IPS-11a (cell line): Measurements from ENCODE around the gene ELAVL1.

Experiments used
- H3K4me3 ChIP-seq: one replicate; pipeline ENCODE4 v1.5.1; 2013; ENCODE audit warnings: low read depth, low read length, control low read depth

Gene ELAVL1

DNA sequence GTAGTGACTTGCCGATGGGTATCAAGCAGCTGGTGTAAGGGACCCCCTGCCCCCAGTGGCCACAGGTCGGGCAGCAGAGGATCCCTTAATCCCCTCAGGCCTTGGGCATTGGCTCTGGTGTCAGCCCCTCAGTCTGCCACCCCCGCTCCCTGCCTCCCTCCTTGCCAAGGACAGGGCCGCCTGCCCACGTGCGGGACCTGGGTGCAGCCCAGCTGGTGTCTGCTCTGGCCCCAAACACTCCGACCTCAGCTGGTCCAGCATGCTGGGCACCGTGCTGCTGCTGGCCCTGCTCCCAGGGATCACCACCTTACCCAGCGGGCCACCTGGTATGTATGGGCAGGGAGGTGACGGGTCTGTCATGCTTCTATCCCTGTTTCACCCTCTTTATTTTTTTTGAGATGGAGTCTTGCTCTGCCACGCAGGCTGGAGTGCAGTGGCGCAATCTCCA lies 90.8 kb downstream of the ELAVL1 start, which contains the start of gene TGFBR3L:
Gene TGFBR3L (plus strand): TSS at position 233 of the 448 bp plus-strand sequence.
- no peak within 1 kb of the TSS for H3K4me3 ChIP-seq

DNA sequence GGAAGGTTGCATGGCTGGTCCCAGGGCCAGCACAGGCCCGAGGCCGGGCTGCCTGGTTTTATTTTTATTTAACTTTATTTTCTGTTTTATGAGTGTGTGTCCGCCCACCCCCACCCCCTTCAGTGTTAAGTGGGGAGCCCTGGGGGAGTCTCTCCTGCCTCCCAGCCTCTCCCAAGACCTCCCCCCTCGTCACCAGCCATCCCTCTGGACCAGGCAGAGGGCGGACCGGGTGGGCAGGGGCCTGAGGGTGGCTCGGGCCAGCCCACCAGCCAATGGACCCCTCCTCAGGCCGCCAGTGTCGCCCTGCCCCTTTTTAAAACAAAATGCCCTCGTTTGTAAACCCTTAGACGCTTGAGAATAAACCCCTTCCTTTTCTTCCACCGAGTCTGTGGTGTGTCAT lies 91.3 kb downstream of the ELAVL1 start:
- H3K4me3 ChIP-seq, result no peak overlapping the region

DNA sequence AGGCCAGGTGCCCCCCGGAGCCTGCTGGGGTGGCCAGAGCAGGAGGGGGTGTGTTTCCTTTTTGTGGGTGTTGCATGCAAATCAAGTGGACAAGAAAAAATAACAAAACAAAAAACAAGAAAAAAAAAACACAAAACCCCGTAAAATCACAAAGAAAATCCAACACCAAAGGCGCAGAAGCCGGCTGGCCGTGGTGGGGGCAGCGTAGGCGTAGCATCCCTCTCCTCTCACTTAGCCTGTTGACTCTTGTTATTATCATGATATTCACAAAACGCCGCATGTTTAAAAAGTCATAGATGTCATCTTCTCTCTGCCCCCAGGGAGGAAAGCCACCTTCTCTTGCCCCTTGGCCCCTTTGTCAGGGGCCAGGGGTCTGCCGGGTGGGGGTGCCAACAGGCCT lies 91.8 kb downstream of the ELAVL1 start:
- H3K4me3 ChIP-seq, result no peak overlapping the region

DNA sequence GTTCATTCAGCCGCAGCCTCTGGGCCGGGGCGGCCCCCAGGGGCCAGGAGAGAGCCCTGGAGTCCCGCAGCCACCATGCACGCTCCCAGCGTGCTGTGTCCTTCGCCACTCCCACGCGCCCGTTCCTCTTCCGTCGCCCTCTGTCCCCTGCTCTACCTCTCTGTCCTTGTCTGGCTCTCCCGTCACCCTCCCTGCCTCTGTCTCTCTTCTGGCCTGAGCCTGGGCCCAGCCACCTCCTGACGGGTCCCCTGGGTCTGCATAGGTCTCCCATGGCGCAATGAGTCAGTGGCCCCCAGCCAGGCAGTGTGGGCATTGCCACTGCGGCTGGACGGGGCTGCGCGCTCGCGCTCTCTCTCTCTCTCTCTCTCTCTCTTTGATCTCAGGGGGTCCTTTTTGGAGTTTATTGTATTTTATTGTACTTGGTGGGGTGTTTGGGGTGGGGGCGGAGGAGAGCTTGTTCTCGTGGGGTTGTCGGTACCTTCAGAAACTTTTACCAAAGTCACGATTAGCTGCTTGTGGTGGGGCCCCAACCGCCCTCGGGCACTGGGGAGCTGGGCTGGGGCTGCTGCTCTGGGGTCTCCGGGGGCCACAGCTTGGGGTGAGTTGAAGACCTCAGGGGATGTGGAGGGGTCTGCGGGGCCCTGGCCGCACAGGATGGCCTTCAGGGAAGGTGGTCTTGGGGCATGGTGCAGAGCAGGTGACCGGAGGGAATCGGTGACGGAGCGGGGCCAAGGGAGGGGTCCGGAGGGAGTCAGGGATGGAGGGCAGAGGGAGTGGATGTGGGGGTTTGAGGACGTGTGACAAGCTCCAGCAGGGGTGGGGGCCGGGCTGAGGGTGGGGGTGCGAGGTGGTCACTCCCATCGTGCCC lies 92.5 kb downstream of the ELAVL1 start:
- no peak overlapping the region for H3K4me3 ChIP-seq

DNA sequence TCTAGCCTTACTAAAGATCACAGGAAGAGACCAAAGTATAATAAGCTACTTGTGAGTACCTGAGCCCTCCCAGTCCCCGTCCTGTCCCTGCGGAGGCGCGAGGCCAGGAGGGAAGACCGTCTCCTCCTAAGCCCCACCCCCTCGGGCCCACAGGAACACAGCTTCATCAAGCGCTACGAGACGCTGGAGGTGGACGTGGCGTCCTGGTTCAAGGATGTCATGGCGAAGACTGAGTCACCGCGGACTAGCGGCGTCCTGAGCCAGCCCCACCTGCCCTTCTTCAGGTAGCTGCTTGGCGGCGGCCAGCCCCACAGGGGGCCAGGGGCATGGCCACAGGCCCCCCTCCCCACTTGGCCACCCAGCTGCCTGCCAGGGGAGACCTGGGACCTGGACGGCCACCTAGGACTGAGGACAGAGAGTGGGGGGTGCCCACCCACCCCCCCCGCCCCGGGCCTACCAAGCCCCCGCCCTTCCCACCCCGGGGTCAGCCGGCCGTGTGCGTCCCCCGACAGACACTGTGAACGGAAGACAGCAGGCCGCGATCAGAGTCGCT lies 93.2 kb downstream of the ELAVL1 start:
- no peak overlapping the region for H3K4me3 ChIP-seq

DNA sequence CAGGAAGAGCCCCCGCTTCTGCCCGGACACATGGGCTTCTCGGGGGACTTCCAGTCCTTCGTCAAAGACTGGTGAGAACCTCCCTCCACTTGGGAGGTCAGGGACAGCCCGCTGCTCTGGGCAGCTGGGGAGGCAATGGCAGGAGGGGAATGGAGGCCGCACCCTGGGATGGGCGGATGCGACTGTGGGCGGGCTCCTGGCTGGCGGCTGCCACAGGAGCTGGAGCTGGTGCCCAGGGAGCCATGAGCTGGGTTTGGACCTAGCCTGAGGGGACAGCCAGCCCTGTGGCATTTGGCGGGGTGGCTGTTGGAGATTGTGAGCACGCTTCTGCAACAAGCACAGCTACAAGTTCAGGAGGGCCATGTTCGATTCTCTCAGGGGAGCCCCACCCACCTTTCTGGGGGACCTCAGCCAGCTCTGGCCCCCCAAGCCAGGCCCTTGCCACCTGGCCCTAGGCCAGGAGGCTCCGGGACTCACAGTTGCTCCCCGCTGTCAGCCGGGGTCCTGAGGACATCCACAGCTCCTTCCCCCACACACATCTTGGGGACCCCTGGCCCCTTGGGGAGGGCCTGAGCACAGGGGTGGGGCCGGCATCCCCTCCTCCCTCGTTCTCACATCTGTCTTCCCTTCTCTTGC lies 93.8 kb downstream of the ELAVL1 start:
- H3K4me3 ChIP-seq, result no peak overlapping the region

DNA sequence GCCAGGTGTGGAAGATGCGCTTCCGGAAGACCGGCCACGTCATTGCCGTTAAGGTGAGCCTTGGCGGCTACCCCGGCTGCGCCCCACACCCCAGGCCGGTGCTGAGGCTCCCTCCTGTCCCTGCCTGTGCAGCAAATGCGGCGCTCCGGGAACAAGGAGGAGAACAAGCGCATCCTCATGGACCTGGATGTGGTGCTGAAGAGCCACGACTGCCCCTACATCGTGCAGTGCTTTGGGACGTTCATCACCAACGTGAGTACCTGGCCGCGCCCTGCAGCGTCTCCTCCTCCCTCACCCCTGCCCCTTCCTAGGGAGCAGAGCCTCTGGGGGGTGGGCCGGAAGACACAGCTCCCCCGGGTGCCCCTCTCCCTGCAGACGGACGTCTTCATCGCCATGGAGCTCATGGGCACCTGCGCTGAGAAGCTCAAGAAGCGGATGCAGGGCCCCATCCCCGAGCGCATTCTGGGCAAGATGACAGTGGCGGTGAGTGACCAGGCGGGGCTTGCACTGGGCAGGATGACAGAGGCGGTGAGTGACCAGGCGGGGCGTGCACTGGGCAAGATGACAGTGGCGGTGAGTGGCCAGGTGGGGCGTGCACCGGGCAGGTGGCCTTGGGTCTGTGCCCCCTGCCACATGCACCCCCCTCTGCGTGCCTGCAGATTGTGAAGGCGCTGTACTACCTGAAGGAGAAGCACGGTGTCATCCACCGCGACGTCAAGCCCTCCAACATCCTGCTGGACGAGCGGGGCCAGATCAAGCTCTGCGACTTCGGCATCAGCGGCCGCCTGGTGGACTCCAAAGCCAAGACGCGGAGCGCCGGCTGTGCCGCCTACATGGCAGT lies 94.9 kb downstream of the ELAVL1 start:
- H3K4me3 ChIP-seq, result no peak overlapping the region

DNA sequence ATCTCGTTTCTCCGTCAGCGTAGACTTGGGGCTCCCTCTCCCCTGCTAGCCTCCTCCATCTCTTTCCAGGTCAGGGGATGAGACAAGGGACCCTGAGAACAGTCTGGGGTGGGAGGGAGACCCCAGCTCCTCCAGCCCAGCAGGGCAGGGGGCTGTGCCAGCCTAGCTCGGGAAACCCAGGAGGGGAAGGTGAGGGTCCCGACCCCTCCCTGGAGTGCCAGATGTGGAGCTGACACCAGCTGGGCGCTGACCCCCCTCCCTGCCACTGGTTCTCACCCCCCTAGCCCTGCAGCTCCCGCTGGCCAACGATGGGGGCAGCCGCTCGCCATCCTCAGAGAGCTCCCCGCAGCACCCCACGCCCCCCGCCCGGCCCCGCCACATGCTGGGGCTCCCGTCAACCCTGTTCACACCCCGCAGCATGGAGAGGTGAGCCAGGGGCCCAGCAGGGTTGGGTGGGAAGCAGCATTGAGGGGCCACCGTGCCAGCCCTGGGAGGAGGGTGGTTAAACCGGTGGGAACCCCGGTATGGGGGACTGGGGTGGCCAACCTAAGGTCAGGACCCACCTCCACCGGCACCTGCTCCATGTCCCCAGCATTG lies 95.9 kb downstream of the ELAVL1 start:
- H3K4me3 ChIP-seq, result no peak overlapping the region

DNA sequence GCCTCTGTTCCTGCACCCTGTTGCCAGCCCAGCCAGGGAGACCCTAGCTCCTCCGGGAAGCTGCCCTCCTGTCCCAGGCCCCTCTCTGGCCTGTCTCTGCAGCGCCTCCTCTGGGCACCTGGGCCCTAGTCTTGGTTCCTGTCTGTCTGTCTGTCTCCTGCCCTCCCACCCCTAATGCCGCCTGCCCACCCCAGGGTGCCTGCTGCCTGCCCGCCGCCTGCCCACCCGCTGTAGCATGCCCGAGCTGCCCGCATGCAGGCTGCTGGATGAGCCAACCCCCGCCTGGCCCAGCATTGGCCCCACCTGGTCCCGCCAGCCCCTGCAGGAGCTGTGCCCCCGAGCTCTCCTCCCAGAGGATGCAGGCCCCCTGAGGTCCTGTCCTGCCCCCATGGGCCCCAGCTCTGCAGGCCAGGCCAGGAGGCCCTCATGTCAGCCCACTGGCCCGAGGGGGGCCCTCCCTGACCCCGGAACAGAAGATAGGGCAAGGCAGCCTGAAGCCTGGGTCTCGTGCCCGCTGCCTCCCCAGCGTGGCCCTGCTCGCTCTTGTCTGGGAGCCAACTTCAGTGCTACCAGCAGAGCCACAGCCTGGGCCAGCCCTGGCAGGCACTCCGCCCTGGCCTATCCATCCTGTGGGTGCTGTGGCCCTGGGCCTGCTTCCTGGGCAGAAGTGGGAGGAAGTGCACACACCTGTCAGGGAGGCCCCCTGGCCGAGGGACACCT lies 96.5 kb downstream of the ELAVL1 start:
- H3K4me3 ChIP-seq, result no peak overlapping the region
